ENCODE measurements around the gene CCDC50. TPM values are rescaled to one million over a fixed set of nuclear protein-coding genes. Genes with fewer than 3 reads are reported as not detected.

Gene CCDC50
- total RNA-seq, 1 donor from 2014 or later: 20.2 TPM

GRCh38 chr3:191417457-191417729, 88.2 kb downstream of the CCDC50 start:
- intact Hi-C loops (cut with micrococcal nuclease): loop anchor here (1.0 kb wide), 1 partner anchor 1027 kb away; no protein-coding TSS in a partner anchor

GRCh38 chr3:191420771-191421170, 91.6 kb downstream of the CCDC50 start:
- intact Hi-C loops (cut with micrococcal nuclease): no loop called here

GRCh38 chr3:191424881-191425280, 95.7 kb downstream of the CCDC50 start:
- intact Hi-C loops (cut with micrococcal nuclease): no loop called here

- intact Hi-C loops (cut with micrococcal nuclease): no loop called here
These were observed 96.1 kb downstream of the CCDC50 start for GRCh38 chr3:191425322-191425734.

- intact Hi-C loops (cut with micrococcal nuclease): no loop called here
These were observed 97.1 kb downstream of the CCDC50 start for GRCh38 chr3:191426311-191426710.

- intact Hi-C loops (cut with micrococcal nuclease): no loop called here
These were observed 99.0 kb downstream of the CCDC50 start for GRCh38 chr3:191428177-191428576.

GRCh38 chr3:191430103-191430502, 100.9 kb downstream of the CCDC50 start:
- intact Hi-C loops (cut with micrococcal nuclease): no loop called here

GRCh38 chr3:191431160-191431822, 102.1 kb downstream of the CCDC50 start:
- intact Hi-C loops (cut with micrococcal nuclease): no loop called here

GRCh38 chr3:191432162-191432561, 103.0 kb downstream of the CCDC50 start:
- intact Hi-C loops (cut with micrococcal nuclease): no loop called here

GRCh38 chr3:191434024-191434423, 104.8 kb downstream of the CCDC50 start:
- intact Hi-C loops (cut with micrococcal nuclease): no loop called here

- intact Hi-C loops (cut with micrococcal nuclease): no loop called here
These were observed 106.8 kb downstream of the CCDC50 start for GRCh38 chr3:191435981-191436380.

- intact Hi-C loops (cut with micrococcal nuclease): no loop called here
These were observed 109.1 kb downstream of the CCDC50 start for GRCh38 chr3:191438150-191438814.

GRCh38 chr3:191440532-191440931, 111.3 kb downstream of the CCDC50 start:
- intact Hi-C loops (cut with micrococcal nuclease): no loop called here

GRCh38 chr3:191441687-191442086, 112.5 kb downstream of the CCDC50 start:
- intact Hi-C loops (cut with micrococcal nuclease): no loop called here

GRCh38 chr3:191444569-191444968, 115.4 kb downstream of the CCDC50 start:
- intact Hi-C loops (cut with micrococcal nuclease): no loop called here

Other genes with a start within 250 kb of the CCDC50 start
- not detected in 2 replicates for gene OSTN, start 130.2 kb upstream of the CCDC50 start, total RNA-seq
- gene UTS2B, start 1.1 kb downstream of the CCDC50 start, total RNA-seq: not detected in 2 replicates
- not detected in 2 replicates for gene PYDC2, start 131.8 kb downstream of the CCDC50 start, total RNA-seq

All from T-helper 1 cell treated with Interleukin-12 subunit alpha and Interleukin-12 subunit beta and Interleukin-4 antibody, amounts not matched to agents 30 ng/mL and 1 ng/mL, for 36 hours (primary cell).